AG04450 (cell line): ENCODE results near the gene MBTD1. TPM values are rescaled to one million over a fixed set of nuclear protein-coding genes. Genes with fewer than 3 reads are reported as not detected.
"Not testable (repeated sequence)": the region's sequence is repeated elsewhere in the genome, so short reads cannot be mapped to it uniquely, and the experiment has no call there.

Experiments used
- CTCF ChIA-PET: fragments of 300-600, 350-600 bp; formaldehyde crosslinking; extraction: SDS; loops from one replicate; lab custom pipeline; 2022; ENCODE audit warnings: antibody characterized with exemption, inconsistent platforms; lab: Charles Lee
- POLR2A ChIA-PET: fragments of 350-600 bp; formaldehyde crosslinking; extraction: SDS; loops from one replicate; lab custom pipeline; 2021; ENCODE audit warnings: antibody characterized with exemption, inconsistent platforms; lab: Yijun Ruan, JAX
- DNase-seq: peaks from one replicate; pipeline ENCODE4 v3.0.0-alpha.2; 2011; ENCODE audit warnings: low read depth, low spot score
- H3K27ac ChIP-seq: one replicate; pipeline ENCODE4 v1.5.1; 2012; ENCODE audit warnings: low read depth, low read length, control low read depth
- H3K27me3 ChIP-seq: one replicate; pipeline ENCODE4 v1.6.0; 2012; ENCODE audit warnings: low read length; ENCODE audit not compliant: control insufficient read depth, insufficient read depth
- H3K4me3 ChIP-seq: 2 replicates; pipeline ENCODE4 v1.5.1; 2011; ENCODE audit warnings: mild to moderate bottlenecking, low read depth, low read length, control low read depth
- H3K9me3 ChIP-seq: 2 replicates; pipeline ENCODE4 v1.5.1; 2012; ENCODE audit warnings: low read length; ENCODE audit not compliant: control insufficient read depth, insufficient read depth
- CTCF ChIP-seq: IDR thresholded peaks from 2 replicates; pipeline ENCODE4 v1.5.1; 2011; ENCODE audit warnings: low read depth, low read length, control low read depth, inconsistent platforms
- polyA minus RNA-seq: library from RNA; depleted of rRNA, polyadenylated mRNA; stranded (reverse); fragments of >200 nt; gene quantifications from 2 replicates; pipeline ENCODE4 v1.2.3, GENCODE V29; 2011; rRNA and poly(A)+ RNA removed
- polyA plus RNA-seq: library from polyadenylated mRNA; depleted of rRNA; stranded (reverse); fragments of >200 nt; gene quantifications from 2 replicates; pipeline ENCODE4 v1.2.3, GENCODE V29; 2011; rRNA removed

The MBTD1 gene
- polyA plus RNA-seq (6.4 and 10.2 TPM in 2 replicates), polyA minus RNA-seq (6.4 and 12.2 TPM in 2 replicates)

- peak; percentile 95 for DNase-seq
- CTCF ChIA-PET = no interaction called here
- Histone ChIP-seq H3K27ac (peak within 1 kb of the TSS; percentile 100), H3K9me3 (no peaks in the 10 kb centered on the region), H3K4me3 (peak within 1 kb of the TSS; percentile 87), H3K27me3 (no peaks in the 10 kb centered on the region)
- TF ChIP-seq CTCF = no peak
- POLR2A ChIA-PET = no interaction called here
Observed at GRCh38 chr17:51259564-51260236, at the start of gene MBTD1. Gene MBTD1 (minus strand): TSS chr17:51260049. CDS start chr17:51225161, 34,888 bp downstream.

GRCh38 chr17:51305182-51305581 lies 45.3 kb upstream of the MBTD1 start:
- no peaks in the 10 kb centered on the region for H3K27me3 ChIP-seq
- ChIA-PET CTCF (no interaction called here), POLR2A (no interaction called here)
- no peaks in the 10 kb centered on the region for H3K9me3 ChIP-seq
- no peak for TF ChIP-seq CTCF
- H3K4me3 ChIP-seq = no peak overlapping the region
- H3K27ac ChIP-seq = no peak overlapping the region
- DNase-seq = no peak

- Histone ChIP-seq H3K27ac (no peak overlapping the region), H3K9me3 (no peaks in the 10 kb centered on the region), H3K4me3 (no peak overlapping the region), H3K27me3 (no peaks in the 10 kb centered on the region)
- no peak for TF ChIP-seq CTCF
- ChIA-PET CTCF (interaction anchor here (0.7 to 3.0 kb wide), 6 partner anchors 10 to 807 kb away, joined by 3 to 20 read pairs (median 4); no protein-coding TSS in a partner anchor), POLR2A (no interaction called here)
- DNase-seq = no peak
Observed at GRCh38 chr17:51299859-51300258, 40.0 kb upstream of the MBTD1 start.

- peak; percentile 84 for TF ChIP-seq CTCF
- DNase-seq = peak; percentile 20
- ChIA-PET CTCF (interaction anchor here (0.6 to 3.0 kb wide), 10 partner anchors 9 to 465 kb away, joined by 3 to 20 read pairs (median 4); no protein-coding TSS in a partner anchor), POLR2A (no interaction called here)
- H3K27ac ChIP-seq = no peak overlapping the region
- no peaks in the 10 kb centered on the region for H3K27me3 ChIP-seq
- no peaks in the 10 kb centered on the region for H3K9me3 ChIP-seq
- H3K4me3 ChIP-seq = no peak overlapping the region
Observed at GRCh38 chr17:51298508-51299371, 38.9 kb upstream of the MBTD1 start.

- H3K9me3 ChIP-seq, H3K4me3 ChIP-seq, DNase-seq, H3K27me3 ChIP-seq, H3K27ac ChIP-seq, CTCF ChIA-PET, POLR2A ChIA-PET: not testable (repeated sequence)
Observed at GRCh38 chr17:51294338-51294737, 34.5 kb upstream of the MBTD1 start.
